Measurements from ENCODE around the gene CCNL1.
"Not testable (repeated sequence)": the region's sequence is repeated elsewhere in the genome, so short reads cannot be mapped to it uniquely, and the experiment has no call there.

Gene CCNL1

DNA sequence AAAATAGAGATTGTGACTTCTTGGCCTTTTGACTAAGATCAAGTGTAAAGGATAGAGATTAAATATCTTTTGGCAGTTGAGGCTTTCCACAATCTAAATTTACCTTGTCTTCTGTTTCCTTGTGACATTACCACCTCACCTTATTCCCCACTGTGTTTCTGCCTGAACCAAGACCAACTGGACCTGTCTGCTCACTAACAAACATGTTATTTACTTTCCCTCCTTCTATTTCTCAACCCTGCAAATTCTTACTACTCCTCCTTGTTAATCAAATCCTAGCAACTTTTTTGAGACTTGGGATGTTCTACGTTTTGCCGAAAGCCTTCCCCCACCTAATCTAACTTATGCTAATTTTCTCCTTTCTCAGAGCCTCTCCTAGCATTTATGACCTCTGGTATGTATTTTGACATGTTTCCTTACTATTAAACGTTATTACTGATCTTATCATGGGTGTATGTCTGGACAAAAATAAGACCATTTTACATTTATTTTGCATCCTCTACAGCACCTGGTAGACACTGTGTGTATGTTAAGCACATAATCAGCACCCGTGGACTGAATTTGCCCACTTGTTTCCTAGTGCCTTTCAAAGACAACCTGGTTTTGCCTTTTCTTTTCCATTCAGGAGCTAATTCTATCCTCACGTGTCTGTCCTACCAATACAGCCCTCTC is 7.6 kb upstream of the CCNL1 start:
- no peak for DNase-seq

- DNase-seq: no peak
Observed at GRCh38 chr3:157166561-157166960, 6.6 kb upstream of the CCNL1 start.

DNA sequence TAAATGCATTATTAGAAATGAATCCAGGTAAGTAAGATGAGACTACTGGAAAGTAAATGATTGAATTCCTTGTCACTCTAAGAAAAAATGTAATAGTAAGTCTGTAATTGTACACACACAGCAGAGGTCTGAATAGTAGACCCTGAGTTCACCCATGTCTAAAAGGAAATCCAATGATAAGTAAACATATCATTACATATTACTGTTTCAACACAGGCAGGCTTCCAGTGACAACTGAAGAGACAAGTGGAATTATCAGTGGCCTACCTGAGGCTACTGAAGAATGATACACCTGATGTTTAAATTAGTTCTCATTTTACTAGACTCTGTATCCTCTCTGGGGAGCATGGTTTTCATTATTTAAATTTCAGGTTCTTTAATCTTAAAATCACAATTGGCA is 6.2 kb upstream of the CCNL1 start:
- DNase-seq: no peak

- no peak for DNase-seq
Observed at GRCh38 chr3:157163217-157163953, 3.4 kb upstream of the CCNL1 start.

DNA sequence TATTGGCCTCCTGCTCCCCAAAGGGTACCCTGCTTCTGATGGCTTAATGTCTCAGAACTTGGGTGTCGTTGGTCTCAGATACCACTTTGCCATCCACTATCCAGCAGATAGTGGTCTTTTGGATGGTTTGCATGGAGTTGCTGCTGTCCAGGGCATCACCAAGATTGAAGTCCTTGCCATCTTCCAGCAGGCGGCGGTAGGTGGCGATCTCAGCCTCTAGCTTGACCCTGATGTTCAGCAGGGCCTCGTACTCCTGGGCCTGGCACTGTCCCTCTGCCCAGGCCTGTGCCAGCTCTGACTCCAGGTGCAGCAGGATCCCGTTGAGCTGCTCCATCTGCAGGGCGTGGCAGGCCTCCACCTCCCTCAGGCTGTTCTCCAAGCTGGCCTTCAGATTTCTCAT is 2.7 kb upstream of the CCNL1 start:
- not testable (repeated sequence) for DNase-seq

DNA sequence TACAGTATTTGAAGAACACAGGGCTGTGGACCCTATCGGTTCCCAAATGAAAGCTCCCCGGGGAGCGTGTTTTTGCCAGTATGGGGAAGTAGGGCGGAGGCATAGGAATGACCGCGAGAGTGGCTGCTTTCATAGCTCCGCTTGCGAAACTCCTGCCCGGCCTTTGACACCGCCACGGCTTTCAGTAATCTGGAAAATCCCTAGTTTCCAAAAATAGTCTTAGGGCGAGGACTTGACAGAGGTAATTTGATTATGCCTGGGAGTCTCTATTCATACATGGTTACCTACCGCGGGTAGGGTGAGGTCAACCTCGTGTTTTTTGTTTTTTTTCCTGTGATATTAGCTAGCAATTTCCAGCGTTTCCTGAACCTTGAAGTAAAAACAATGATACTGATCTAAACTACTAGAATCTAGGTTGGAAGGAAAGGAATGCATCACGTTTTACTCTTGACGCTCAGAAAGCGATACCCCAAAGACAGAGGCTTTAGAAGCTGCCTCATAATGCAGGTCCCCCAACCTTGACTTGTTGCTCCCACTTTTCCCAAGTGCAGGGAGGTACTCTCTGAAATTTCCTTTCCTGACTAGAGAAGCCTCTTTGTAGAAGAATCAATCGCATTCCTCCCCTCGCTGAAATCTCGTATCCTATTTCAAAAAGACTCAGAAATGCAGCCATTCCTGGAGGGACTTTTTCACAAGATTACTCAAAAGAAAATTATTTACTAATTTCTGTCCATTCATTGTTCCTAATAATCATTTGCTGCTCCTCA is 894 bp upstream of the CCNL1 start:
- DNase-seq: peak; percentile 73

- peak; percentile 85 for DNase-seq
Observed at GRCh38 chr3:157159037-157159761, 748 bp downstream of the CCNL1 start.

DNA sequence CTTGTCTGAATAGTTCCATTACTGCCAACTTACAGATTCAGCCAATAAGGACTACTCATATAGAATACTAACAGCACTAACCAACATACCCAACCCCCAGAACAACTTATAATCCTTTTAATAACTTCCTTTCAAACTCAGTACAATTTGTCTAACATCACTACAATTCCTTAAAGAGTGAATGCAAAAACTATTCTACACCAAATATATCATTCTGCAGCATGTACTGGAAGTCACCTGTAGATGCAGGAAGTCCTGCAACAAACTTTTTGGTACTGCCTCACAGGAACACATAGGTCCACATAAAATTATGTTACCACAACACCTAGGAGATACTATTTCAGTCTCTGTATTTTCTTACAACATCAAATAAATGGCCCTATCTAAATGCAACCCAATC is 2.1 kb downstream of the CCNL1 start:
- no peak for DNase-seq

- peak; percentile 32 for DNase-seq
Observed at GRCh38 chr3:157156837-157157635, 2.9 kb downstream of the CCNL1 start.

DNA sequence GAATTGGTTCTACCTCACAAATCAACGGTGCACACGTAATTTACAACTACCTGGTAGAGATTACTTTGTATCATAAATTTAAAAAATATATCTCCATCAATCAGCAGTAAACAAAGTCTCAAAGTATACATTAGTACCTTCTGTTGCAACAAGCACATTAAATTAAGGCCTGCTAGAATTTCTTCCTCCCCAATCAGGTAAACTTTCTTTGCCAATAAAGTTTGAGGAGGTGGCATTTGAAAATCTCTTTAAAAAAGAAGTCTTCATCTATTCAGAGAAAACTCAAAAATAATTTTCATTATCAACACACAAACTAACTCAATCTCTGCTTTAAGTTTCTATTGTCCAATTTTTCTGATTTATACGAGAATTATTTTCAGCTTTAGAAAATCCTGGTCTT is 4.4 kb downstream of the CCNL1 start:
- DNase-seq: no peak

DNA sequence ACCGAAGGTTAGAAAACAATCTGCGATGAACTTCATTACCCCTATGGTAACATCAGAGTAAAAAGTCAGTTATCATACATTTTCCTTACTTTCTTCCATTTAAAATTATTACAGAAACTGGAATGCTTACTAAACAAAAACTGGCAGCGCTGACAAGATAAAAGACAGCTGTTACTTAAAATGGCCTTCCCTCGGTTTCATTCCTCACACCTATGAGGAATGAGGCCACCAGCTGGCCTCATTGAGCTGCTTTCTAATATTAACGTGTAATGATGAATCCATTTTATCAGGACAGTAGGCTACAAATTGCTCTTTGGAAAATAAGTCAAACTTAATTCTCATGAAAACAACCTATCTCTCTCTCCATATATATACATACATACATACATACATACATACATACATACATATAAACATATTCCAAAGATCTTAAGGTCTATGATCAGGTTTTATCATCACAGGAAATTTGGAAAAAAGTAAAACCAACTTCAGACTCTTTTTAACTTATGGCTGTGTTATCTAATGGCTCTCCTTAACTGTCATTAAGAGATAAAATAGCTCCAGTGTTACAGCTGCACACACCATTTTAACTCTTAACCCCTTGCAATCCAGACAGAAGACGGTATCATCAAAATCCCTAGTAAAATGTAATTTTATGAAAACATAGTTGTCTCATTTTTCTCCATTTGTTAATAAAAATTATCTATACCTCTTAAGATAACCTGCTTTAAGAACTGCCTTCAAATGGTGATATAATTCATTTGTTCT is 5.2 kb downstream of the CCNL1 start:
- no peak for DNase-seq

GRCh38 chr3:157152930-157153329 is 7.0 kb downstream of the CCNL1 start:
- no peak for DNase-seq

- DNase-seq: no peak
Observed at GRCh38 chr3:157152438-157152837, 7.5 kb downstream of the CCNL1 start.

DNA sequence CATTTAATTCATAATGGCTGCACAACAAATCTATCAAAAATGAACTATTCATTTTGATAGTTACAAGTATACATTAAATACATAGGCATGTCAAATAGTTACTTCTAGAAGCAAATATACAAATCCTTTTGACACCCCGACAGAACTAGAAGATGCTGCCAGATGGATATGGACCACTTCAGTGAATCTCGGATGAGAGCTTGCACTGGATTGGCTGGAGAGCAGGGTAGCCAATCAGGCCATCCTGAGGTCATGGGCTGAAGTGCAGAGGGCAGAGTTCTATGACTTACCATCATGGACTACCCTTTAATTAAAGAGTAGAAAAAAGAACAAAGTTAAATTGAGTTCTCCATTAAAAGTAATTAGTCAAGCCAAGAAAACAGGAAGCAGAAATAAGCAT is 8.3 kb downstream of the CCNL1 start:
- no peak for DNase-seq

DNA sequence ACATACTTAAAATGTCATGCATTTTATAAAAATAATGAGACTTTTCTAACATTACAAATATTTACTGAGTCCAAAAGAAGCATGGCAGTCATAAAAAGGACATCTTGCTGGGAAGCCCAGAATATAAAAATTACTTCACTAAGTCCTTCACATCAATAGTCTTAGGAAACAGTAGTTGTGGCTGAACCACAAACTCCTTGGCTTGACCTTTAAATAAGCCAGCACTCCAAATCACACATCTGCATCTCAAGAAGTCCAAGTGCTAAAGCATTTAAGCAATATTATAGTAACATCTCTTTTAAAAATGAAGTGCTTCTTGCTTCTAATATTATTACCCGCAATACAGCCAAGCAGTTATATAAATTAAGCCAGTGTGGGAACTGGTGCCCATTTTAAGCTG is 8.8 kb downstream of the CCNL1 start:
- DNase-seq: no peak

GRCh38 chr3:157149136-157149696 is 10.7 kb downstream of the CCNL1 start:
- no peak for DNase-seq

DNA sequence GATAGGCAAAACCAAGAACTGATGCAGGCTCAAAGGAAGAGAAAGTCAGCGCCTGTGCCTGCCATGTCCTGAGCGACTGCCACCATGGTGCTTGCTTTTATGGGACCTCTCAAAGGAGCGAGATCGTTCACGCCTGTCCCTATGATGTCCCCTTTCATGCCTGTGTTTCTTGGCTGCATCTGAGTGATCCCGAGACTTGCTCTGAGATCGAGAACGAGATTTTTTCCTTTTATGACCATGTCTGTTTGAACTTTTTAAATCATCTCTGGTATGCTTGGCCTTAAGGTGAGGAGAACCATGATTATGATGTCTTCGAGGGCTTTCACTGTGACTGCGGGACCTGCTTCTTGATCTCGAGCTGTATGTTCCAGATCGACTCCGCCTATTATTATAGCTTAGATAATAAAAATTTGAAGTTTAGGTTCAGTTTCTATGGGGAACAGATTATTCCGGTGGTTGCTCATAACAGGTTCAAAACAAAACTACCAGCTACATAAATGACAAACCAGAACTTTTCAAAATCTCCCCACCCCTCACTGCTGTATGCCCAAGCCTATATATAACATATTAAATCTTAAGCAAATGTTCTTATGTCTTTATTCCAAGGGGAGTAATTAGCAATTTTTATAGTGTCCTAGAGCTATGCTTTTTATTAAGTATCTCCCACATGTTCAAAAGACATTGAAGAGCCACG is 11.6 kb downstream of the CCNL1 start:
- peak; percentile 59 for DNase-seq

GRCh38 chr3:157147099-157147803 is 12.7 kb downstream of the CCNL1 start:
- no peak for DNase-seq

DNA sequence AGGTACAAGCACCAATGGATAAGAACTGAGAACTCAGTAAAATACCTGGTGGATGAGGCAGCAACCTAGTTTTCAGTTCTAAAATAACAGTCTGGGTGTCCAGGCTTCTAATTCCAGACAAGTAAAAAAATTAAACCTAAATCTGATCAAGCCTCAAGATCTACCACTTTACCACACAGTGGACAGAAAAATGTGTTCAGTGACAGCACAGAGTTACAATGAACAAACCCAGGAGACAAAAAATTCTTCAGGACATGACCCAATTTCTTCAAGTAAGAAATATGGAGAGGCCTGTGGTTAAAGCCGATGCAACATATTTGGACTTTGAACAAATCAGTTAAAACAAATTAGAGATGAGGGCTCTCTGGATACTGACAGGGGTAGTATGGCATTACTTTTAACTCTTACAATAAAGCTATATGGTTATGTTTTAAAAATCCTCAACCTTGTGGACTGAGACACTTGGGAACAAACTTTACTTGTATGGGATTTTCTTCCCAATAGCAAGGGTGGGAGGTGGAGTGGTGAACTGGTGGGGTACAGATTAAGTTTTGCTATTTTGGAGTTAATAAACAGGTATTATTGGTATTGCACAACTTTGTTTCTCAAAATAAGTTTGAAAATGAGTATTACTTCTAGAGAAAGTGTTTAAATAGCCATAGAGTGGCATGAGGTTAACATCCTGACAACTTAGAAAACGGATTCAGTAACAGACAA is 14.2 kb downstream of the CCNL1 start:
- DNase-seq: no peak
